Stimulated activated CD4-positive, alpha-beta T cell treated with anti-CD3 and anti-CD28 coated beads, Interleukin-1b, Interleukin-23, amount 100 ng/mL, for 48 hours (primary cell): ENCODE data around the gene PTBP2.
A peak's percentile ranks its signal among the peaks of the same experiment; 100 is the strongest.

Experiments
- DNase-seq: peaks from one replicate; pipeline ENCODE4 v3.0.0-alpha.2; 2020

Gene PTBP2

GRCh38 chr1:96834986-96835385 is 113.4 kb downstream of the PTBP2 start:
- DNase-seq, result no peak

GRCh38 chr1:96837057-96837780 is 115.6 kb downstream of the PTBP2 start:
- no peak for DNase-seq

GRCh38 chr1:96837781-96838216 is 116.2 kb downstream of the PTBP2 start:
- DNase-seq, result no peak

GRCh38 chr1:96840396-96840795 is 118.8 kb downstream of the PTBP2 start:
- DNase-seq, result no peak

- no peak for DNase-seq
These were observed 120.6 kb downstream of the PTBP2 start for GRCh38 chr1:96842215-96842614.

DNA sequence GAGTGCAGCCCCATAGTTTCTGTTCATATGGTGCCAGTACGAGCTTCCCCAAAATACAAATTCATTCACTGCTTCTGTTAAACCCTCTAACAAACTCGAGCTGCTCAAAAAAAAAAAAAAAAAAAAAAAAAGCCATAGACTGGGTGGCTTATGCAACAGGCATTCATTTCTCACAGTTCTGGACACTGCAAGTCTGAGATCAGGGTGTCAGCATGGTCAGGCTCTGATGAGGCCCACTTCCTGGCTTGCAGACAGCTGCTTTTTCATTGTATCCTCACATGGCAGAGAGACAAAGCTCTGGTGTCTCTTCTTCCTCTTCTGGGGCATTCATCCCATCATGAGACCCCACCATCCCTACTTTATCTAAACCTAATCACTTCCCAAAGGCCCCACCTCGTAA is 121.6 kb downstream of the PTBP2 start:
- no peak for DNase-seq

GRCh38 chr1:96843601-96844000 is 122.0 kb downstream of the PTBP2 start:
- no peak for DNase-seq

DNA sequence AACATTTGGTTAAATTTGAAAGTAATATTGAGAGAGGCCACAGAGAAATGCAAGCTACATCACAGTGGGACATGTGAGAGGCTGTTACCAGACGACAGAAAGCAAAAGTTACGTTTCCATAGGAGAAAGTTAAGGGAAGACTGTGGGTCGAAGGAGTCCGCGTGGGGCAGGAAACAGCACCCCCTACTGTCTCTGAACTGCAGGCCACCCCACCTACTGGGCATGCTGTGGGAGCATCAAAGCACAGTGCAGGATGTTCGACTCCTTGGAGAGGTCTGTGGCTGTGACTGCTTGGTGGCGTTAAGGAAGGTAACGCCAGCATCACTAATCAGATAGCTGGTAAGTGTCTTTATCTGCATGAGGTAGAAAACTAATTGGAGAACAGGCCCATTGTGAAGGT is 123.9 kb downstream of the PTBP2 start:
- peak; percentile 31 for DNase-seq

DNA sequence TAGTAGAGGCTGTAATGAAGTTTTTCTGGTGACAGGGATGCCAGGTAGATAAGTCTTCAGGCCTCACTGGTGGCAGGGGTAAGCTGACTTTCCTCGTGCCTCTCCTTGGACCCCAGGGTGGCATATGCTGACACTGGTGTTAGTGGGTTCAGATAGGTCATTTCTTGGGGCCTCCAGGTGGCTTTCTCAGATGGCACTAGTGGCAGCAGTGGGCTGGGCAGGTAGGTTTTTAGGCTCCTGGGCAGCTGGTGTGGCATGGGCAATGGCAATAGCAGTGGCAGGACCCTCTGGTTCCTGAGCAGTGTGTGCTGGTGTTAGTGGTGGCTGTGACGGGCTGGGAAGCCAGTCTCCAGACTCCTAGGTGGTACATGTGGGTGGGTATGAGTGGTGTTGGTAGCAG is 140.3 kb downstream of the PTBP2 start:
- no peak for DNase-seq

DNA sequence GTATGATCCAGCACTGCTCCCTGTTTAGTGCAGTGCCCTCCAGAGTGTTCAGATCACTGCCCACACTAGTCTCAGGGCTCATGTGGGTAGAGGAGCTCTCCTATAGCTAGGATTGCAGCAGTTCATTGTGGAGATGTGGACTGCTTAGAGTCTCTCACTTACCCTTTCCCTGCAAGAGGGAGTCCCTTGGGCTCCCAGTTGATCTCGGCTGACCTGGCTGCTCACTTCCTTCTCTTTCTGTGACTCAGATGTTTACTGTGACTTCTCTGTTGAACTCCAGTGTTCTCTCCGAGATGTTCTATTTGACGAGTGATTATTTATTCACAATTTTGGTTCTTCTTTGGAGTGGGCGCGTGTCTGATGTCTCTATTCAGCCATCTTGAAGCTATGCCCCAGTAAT is 141.9 kb downstream of the PTBP2 start:
- DNase-seq, result no peak
